Heart right ventricle (tissue), 16 donors: ENCODE results near the gene CDH23. TPM values are rescaled to one million over a fixed set of nuclear protein-coding genes. Genes with fewer than 3 reads are reported as not detected.

Source experiments
- ATAC-seq, 8 donors: fragments of 200-7000 bp; cut with Tn5 transposase; one replicate each; pipeline ENCODE4 v1.9.1; 2020; ENCODE audit warnings: mild to moderate bottlenecking in 8 of 8, moderate library complexity in 8 of 8, moderate number of reproducible peaks in 1 of 8
- DNase-seq, 2 donors: peaks; one replicate each; pipeline ENCODE4 v3.0.0-alpha.2; 2020
- H3K27ac ChIP-seq, 10 donors: fragments of 200-600 bp; sonication (generic) in 2 of 10; one replicate each; pipeline versions ENCODE4 v1.5.0 to v1.8.0; 2020 to 2022; ENCODE audit warnings: mild to moderate bottlenecking in 3 of 10
- H3K27me3 ChIP-seq, 7 donors: fragments of 200-600 bp; one replicate each; pipeline ENCODE4 v1.8.0; 2021 to 2022; ENCODE audit warnings: mild to moderate bottlenecking in 2 of 7
- H3K36me3 ChIP-seq, 9 donors: fragments of 200-600 bp; sonication (generic) in 1 of 9; one replicate each; pipeline versions ENCODE4 v1.5.0 to v1.8.0; 2020 to 2022; ENCODE audit warnings: mild to moderate bottlenecking in 2 of 9
- H3K4me1 ChIP-seq, 9 donors: fragments of 200-600 bp; sonication (generic) in 1 of 9; one replicate each; pipeline versions ENCODE4 v1.5.0 to v1.8.0; 2020 to 2022; ENCODE audit warnings: mild to moderate bottlenecking in 4 of 9
- H3K4me3 ChIP-seq, 10 donors: fragments of 200-600 bp; sonication (generic) in 2 of 10; one replicate each; pipeline versions ENCODE4 v1.5.0 to v1.8.0; 2020 to 2022; ENCODE audit warnings: mild to moderate bottlenecking in 7 of 10, moderate library complexity in 2 of 10
- H3K9me3 ChIP-seq, 11 donors: fragments of 200-600 bp in 10 of 11; sonication (generic) in 2 of 11; one replicate each; pipeline versions ENCODE4 v1.5.0 to v1.8.0; 2013 to 2022; ENCODE audit warnings: mild to moderate bottlenecking in 2 of 11, control low read depth in 1 of 11, moderate library complexity in 1 of 11
- WGBS, 2 donors: extraction: QIAGEN DNeasy Blood & Tissue Kit; methylation state at CpG; one replicate each; pipeline ENCODE4 v1.1.7; 2013; ENCODE audit warnings: inconsistent platforms in 1 of 2; 5-methylcytosine and 5-hydroxymethylcytosine counted together
- intact Hi-C, 10 donors: fragments of 100-400 bp; cut with DNase I; formaldehyde crosslinking; loops; one replicate each; pipeline versions ENCODE4 v1.11.1 to v1.14.2; 2022
- polyA plus RNA-seq, 2 donors: library from polyadenylated mRNA; stranded (reverse); fragments of 200-250 nt; gene quantifications; one replicate each; pipeline ENCODE4 v1.2.3, GENCODE V29; 2013
- total RNA-seq, 10 donors: library from RNA; stranded (reverse); fragmentation: NEBNext Ultra II Directional in 3 of 10; extraction: Animal tissue kit (Norgen Biotek cat#: 25700) in 3 of 10; gene quantifications; one replicate each; pipeline versions ENCODE4 v1.2.1 to v1.2.4, GENCODE V29; 2021 to 2023
- TF ChIP-seq, protein P1 (sequence below), 9 donors: fragments of 200-600 bp; sonication (generic) in 2 of 9; IDR thresholded peaks; one replicate each; pipeline versions ENCODE4 v1.5.0 to v1.8.0; 2021 to 2022; ENCODE audit warnings: antibody characterized with exemption in 9 of 9, mild to moderate bottlenecking in 5 of 9, moderate library complexity in 1 of 9
- donor health status: Arrhythmogenic right ventricular cardiomyopathy.
- donor health status: ischemic (EF 13 %, LVEDD 7.1; RV severe dilation, severe dysfunction).
- donor health status: healthy with polysubstance abuse.
- donor health status: DM: no; HTN: yes; CAD: no.
- donor health status: DM: no; HTN: no; CAD: no.
- donor health status: ischemic (EF 25% LVEDD 6.9; RV normal size, moderate dysfunction).
- donor health status: ischemic (EF 25% LVEDD 5.7; RV mildly dilated, moderate dysfunction).
- donor health status: healthy.
- donor health status: DM: yes; HTN: yes; CAD: no.
- donor health status: Ischemic cardiomyopathy.
- donor health status: ischemic (EF 35%, LVEDD 5.7; RV mildly dilated, moderate dysfunction).
- donor health status: nonischemic (EF 11% LVEDD 7.7; RV severe dilation, severe dysfunction).
- donor health status: DM: yes; HTN: yes; CAD: no.
- donor health status: PGD.
- donor health status: ischemic (EF 29% LVEDD 5.4; RV normal size, mild dysfunction).
- donor health status: nonischemic (EF 23%, LVEDD 6.1; RV moderate dilation, normal function).

The CDH23 gene
- total and polyA plus RNA-seq, 12 donors = 1.1 to 7.7 (median 4.6) TPM

DNA sequence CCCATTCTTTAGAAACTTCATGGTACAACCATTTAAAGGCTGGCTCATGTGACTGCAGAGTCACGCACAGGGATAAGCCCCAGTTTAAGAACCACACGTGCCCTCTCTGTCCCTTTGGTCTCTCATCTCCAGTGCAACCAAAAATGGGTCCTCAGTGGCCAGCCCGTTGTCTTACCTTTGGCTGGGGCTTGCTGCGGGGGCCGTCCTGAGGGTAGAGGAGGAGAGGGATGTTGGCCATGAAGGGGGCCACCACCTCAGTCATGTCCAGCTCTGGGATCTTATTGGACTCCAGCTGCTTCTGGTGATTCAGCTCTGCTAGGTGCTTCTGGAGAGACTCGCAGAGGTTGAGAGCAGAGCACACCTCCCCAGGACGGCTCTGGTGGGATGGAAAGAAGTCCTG, 432.0 kb downstream of the CDH23 start:
- intact Hi-C loops = no loop called here
- TF ChIP-seq, protein P1, sequence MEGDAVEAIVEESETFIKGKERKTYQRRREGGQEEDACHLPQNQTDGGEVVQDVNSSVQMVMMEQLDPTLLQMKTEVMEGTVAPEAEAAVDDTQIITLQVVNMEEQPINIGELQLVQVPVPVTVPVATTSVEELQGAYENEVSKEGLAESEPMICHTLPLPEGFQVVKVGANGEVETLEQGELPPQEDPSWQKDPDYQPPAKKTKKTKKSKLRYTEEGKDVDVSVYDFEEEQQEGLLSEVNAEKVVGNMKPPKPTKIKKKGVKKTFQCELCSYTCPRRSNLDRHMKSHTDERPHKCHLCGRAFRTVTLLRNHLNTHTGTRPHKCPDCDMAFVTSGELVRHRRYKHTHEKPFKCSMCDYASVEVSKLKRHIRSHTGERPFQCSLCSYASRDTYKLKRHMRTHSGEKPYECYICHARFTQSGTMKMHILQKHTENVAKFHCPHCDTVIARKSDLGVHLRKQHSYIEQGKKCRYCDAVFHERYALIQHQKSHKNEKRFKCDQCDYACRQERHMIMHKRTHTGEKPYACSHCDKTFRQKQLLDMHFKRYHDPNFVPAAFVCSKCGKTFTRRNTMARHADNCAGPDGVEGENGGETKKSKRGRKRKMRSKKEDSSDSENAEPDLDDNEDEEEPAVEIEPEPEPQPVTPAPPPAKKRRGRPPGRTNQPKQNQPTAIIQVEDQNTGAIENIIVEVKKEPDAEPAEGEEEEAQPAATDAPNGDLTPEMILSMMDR (IDR thresholded peaks at IDR 0.05) = no peak
- H3K4me3 ChIP-seq = no peak overlapping the region
- DNase-seq = no peak
- H3K27ac ChIP-seq = peak overlapping the region in 1 of 10 donors; percentile 73
- peaks cover 0 to 54% (median 14%) of the 10 kb centered on the region in 9 donors for H3K4me1 ChIP-seq
- H3K27me3 ChIP-seq = no peaks in the 10 kb centered on the region
- WGBS, 2 donors = 94 to 97% methylated on average over 7 of the region's 7 CpGs
- no peaks in the 10 kb centered on the region for H3K9me3 ChIP-seq
- no peak for ATAC-seq
- peaks cover 6 to 100% (median 84%) of the 10 kb centered on the region in 9 donors for H3K36me3 ChIP-seq

DNA sequence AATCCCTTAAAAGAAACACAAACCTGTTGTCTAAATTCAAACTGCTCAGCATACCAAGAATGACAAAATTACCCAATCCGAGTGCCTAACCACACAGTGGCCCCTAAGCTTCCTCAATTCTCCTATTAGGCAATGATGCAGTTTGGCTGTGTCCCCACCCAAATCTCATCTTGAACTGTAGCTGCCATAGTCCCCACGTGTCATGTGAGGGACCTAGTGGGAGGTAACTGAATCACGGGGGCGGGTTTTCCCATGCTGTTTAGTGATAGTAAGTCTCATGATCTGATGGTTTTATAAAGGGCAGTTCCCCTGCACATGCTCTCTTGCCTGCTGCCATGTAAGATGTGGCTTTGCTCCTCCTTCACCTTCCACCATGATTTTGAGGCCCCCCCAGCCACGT, 432.5 kb downstream of the CDH23 start:
- no peak overlapping the region for H3K4me3 ChIP-seq
- H3K4me1 ChIP-seq = peaks cover 0 to 59% (median 18%) of the 10 kb centered on the region in 9 donors
- H3K9me3 ChIP-seq = no peaks in the 10 kb centered on the region
- DNase-seq (no peak), ATAC-seq (peak in 5 of 8 donors; percentile 46 to 70 (median 54))
- 69 to 80% methylated on average over 5 of the region's 5 CpGs for WGBS, 2 donors
- H3K27me3 ChIP-seq = no peaks in the 10 kb centered on the region
- TF ChIP-seq, protein P1 (IDR thresholded peaks at IDR 0.05) = no peak
- H3K36me3 ChIP-seq = peaks cover 6 to 100% (median 81%) of the 10 kb centered on the region in 9 donors
- intact Hi-C loops = no loop called here
- peak overlapping the region in 1 of 10 donors; percentile 73 for H3K27ac ChIP-seq

DNA sequence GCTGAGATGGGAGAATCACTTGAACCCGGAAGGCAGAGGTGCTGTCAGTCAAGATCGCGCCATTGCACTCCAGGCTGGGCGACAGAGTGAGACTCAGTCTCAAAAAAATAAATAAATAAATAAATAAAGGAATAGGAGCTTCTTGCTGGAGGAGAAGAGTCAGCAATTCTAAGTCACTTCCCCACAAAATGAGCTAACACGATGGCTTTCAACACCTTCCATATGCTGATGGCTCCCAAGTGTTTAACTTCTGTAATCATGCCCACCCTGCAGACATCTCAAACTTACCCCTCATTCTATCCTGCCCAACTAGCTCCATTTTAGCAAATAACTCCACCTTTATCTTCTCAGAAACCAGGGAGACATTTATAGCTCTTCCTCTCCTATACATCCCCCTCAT, 433.2 kb downstream of the CDH23 start:
- Histone ChIP-seq H3K27me3 (no peaks in the 10 kb centered on the region), H3K9me3 (no peaks in the 10 kb centered on the region), H3K27ac (peak overlapping the region in 1 of 10 donors; percentile 73), H3K36me3 (peaks cover 5 to 97% (median 74%) of the 10 kb centered on the region in 9 donors), H3K4me3 (no peak overlapping the region), H3K4me1 (peaks cover 0 to 64% (median 25%) of the 10 kb centered on the region in 9 donors)
- 85 to 91% methylated on average over 5 of the region's 5 CpGs for WGBS, 2 donors
- intact Hi-C loops = loop anchor here in 3 of 10 donors (10.0 kb wide), 1 partner anchor 65 kb away; no protein-coding TSS in a partner anchor
- TF ChIP-seq, protein P1 (IDR thresholded peaks at IDR 0.05) = no peak
- no peak for ATAC-seq
- DNase-seq = no peak

DNA sequence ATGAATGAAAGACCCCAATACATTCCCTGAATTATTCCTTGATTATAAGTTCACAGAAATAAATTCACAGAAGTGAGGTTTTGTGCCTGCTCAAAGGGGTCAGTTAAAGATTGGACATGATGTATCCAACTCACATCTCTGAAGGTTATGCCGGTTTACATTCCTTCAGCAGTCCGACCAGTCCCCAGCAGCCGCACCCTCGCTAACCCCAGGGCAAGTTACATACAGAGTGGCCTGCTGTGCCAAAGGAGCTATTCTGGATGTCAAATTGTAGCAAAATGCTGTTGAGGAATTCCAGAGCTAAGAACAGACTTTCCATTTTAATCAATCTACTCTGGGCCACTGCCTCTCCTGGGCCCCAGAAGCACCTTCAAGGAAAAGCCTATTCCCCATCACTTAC, 434.0 kb downstream of the CDH23 start:
- no peak for ATAC-seq
- Histone ChIP-seq H3K4me3 (no peak overlapping the region), H3K27ac (peak overlapping the region in 1 of 10 donors; percentile 50), H3K27me3 (no peaks in the 10 kb centered on the region), H3K9me3 (no peaks in the 10 kb centered on the region), H3K4me1 (peaks cover 4 to 72% (median 33%) of the 10 kb centered on the region in 9 donors), H3K36me3 (peaks cover 3 to 89% (median 66%) of the 10 kb centered on the region in 9 donors)
- no peak for DNase-seq
- TF ChIP-seq, protein P1 (IDR thresholded peaks at IDR 0.05) = no peak
- WGBS, 2 donors = 79 to 95% methylated on average over 4 of the region's 4 CpGs
- intact Hi-C loops = loop anchor here in 3 of 10 donors (10.0 kb wide), 1 partner anchor 64 kb away; no protein-coding TSS in a partner anchor
